Measurements from ENCODE around the gene PPA2.

PPA2 gene

GRCh38 chr4:105453550-105454205 lies 20.2 kb downstream of the PPA2 start:
- no peaks in the 10 kb centered on the region for H3K27me3 ChIP-seq (ENCODE audit: low read depth)
- in situ Hi-C loops (cut with MboI; ENCODE audit: low sequenced_read_pairs), result loop anchor here (25.0 kb wide), 1 partner anchor 566 kb away; no protein-coding TSS in a partner anchor
- no peaks in the 10 kb centered on the region for H3K4me1 ChIP-seq
- no peak for DNase-seq (ENCODE audit: low spot score in 2 of 2)
- no peak overlapping the region for H3K4me3 ChIP-seq
- H3K9me3 ChIP-seq, result no peaks in the 10 kb centered on the region
- peaks cover 9% of the 10 kb centered on the region for H3K36me3 ChIP-seq (replicated peaks)

DNA sequence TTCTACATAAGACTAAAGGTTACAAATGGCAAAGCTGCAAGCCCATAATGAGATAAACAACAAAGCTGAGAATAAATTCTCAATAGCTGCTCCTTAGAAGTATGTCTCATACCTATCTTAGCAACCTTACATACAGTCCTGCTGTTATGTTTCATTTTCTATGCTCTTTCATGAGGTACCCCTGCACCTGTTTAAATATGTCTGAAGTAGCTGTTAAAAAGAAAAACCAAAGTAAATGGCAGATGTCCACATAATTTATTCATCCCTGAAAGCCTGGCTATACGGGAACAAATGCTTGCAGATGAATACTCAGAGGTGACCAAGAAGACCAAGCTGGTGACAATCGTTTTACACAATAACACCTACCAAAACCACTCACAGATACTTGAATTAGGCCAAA lies 22.5 kb downstream of the PPA2 start:
- in situ Hi-C loops (cut with MboI; ENCODE audit: low sequenced_read_pairs), result loop anchor here (25.0 kb wide), 1 partner anchor 564 kb away; no protein-coding TSS in a partner anchor
- no peak for DNase-seq (ENCODE audit: low spot score in 2 of 2)
- Histone ChIP-seq H3K4me1 (no peaks in the 10 kb centered on the region), H3K27me3 (ENCODE audit: low read depth) (no peaks in the 10 kb centered on the region), H3K9me3 (no peaks in the 10 kb centered on the region), H3K4me3 (no peak overlapping the region), H3K36me3 (replicated peaks) (peaks cover 9% of the 10 kb centered on the region)

GRCh38 chr4:105440890-105441289 lies 33.0 kb downstream of the PPA2 start:
- no peaks in the 10 kb centered on the region for H3K27me3 ChIP-seq (ENCODE audit: low read depth)
- peaks cover 12% of the 10 kb centered on the region for H3K36me3 ChIP-seq (replicated peaks)
- DNase-seq (ENCODE audit: low spot score in 2 of 2), result no peak
- H3K4me3 ChIP-seq, result no peak overlapping the region
- no peaks in the 10 kb centered on the region for H3K4me1 ChIP-seq
- in situ Hi-C loops (cut with MboI; ENCODE audit: low sequenced_read_pairs), result no loop called here
- no peaks in the 10 kb centered on the region for H3K9me3 ChIP-seq

GRCh38 chr4:105437637-105438036 lies 36.2 kb downstream of the PPA2 start:
- no peak for DNase-seq (ENCODE audit: low spot score in 2 of 2)
- in situ Hi-C loops (cut with MboI; ENCODE audit: low sequenced_read_pairs), result no loop called here
- Histone ChIP-seq H3K9me3 (no peaks in the 10 kb centered on the region), H3K27me3 (ENCODE audit: low read depth) (no peaks in the 10 kb centered on the region), H3K4me3 (no peak overlapping the region), H3K36me3 (replicated peaks) (peaks cover 7% of the 10 kb centered on the region), H3K4me1 (no peaks in the 10 kb centered on the region)

DNA sequence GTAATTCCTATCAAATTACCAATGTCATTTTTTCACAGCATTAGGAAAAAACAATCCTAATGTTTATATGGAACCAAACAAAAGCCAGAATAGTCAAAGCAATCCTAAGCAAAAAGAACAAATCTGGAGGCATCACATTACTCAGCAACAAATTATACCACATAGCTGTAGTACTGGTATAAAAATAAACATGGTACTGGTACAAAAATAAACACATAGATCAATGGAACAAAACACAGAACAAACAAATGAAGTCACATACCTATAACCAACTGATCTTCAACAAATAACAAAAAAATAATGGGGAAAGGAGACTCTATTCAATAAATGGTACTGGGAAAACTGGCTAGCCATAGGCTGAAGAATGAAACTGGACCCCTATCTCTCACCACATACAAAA lies 37.4 kb downstream of the PPA2 start:
- no peak overlapping the region for H3K4me3 ChIP-seq
- peaks cover 5% of the 10 kb centered on the region for H3K36me3 ChIP-seq (replicated peaks)
- no peak for DNase-seq (ENCODE audit: low spot score in 2 of 2)
- in situ Hi-C loops (cut with MboI; ENCODE audit: low sequenced_read_pairs), result no loop called here
- H3K9me3 ChIP-seq, result no peaks in the 10 kb centered on the region
- H3K27me3 ChIP-seq (ENCODE audit: low read depth), result no peaks in the 10 kb centered on the region
- no peaks in the 10 kb centered on the region for H3K4me1 ChIP-seq

DNA sequence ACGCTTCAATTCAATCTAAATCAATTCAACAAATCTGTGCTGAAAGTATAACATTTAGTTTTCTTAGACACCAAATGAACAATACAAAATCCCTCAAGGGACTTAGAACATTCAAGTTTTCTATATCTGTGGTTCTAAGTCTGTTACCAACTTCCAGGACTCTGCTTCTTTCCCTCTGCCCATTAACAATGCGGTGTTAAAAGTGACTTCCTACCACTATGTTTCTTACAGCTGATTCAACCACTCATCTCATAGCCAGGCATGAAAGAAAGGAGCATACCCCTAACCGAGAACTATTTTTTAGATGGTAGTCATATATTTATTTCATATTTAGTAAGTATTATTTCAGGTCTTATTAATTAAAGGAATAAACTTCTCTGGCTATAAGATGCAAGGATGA lies 38.9 kb downstream of the PPA2 start:
- in situ Hi-C loops (cut with MboI; ENCODE audit: low sequenced_read_pairs), result no loop called here
- Histone ChIP-seq H3K4me3 (no peak overlapping the region), H3K27me3 (ENCODE audit: low read depth) (no peaks in the 10 kb centered on the region), H3K9me3 (no peaks in the 10 kb centered on the region), H3K4me1 (no peaks in the 10 kb centered on the region), H3K36me3 (replicated peaks) (peaks cover 5% of the 10 kb centered on the region)
- DNase-seq (ENCODE audit: low spot score in 2 of 2), result no peak

DNA sequence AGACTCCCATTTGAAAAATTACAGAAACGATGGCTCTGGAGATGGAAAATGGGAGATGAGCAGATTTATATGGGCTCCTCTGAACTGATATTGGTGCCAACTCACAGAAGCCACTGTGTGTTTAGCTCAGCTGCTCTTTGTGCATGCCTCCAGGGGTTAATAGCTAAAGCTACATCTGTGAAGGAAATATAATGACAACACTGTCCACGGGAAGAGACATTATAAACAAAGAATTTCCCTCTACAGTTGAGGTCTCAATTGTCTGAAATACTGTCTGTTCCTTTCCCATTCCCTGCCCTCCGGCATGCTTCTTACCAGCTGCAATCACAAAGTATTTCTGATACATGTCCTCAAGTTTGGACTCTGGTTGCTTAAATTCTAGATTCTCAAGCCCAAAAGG lies 40.4 kb downstream of the PPA2 start:
- Histone ChIP-seq H3K4me1 (no peaks in the 10 kb centered on the region), H3K9me3 (no peaks in the 10 kb centered on the region), H3K4me3 (no peak overlapping the region), H3K27me3 (ENCODE audit: low read depth) (no peaks in the 10 kb centered on the region), H3K36me3 (replicated peaks) (peaks cover 5% of the 10 kb centered on the region)
- no peak for DNase-seq (ENCODE audit: low spot score in 2 of 2)
- in situ Hi-C loops (cut with MboI; ENCODE audit: low sequenced_read_pairs), result no loop called here

GRCh38 chr4:105432438-105432837 lies 41.4 kb downstream of the PPA2 start:
- H3K9me3 ChIP-seq, result no peaks in the 10 kb centered on the region
- peaks cover 5% of the 10 kb centered on the region for H3K36me3 ChIP-seq (replicated peaks)
- in situ Hi-C loops (cut with MboI; ENCODE audit: low sequenced_read_pairs), result no loop called here
- no peak overlapping the region for H3K4me3 ChIP-seq
- DNase-seq (ENCODE audit: low spot score in 2 of 2), result no peak
- H3K27me3 ChIP-seq (ENCODE audit: low read depth), result no peaks in the 10 kb centered on the region
- no peaks in the 10 kb centered on the region for H3K4me1 ChIP-seq

GRCh38 chr4:105430811-105431210 lies 43.1 kb downstream of the PPA2 start:
- DNase-seq (ENCODE audit: low spot score in 2 of 2), result no peak
- Histone ChIP-seq H3K4me3 (no peak overlapping the region), H3K36me3 (replicated peaks) (peaks cover 6% of the 10 kb centered on the region; the same call in 1 of the 2 replicates), H3K27me3 (ENCODE audit: low read depth) (no peaks in the 10 kb centered on the region), H3K4me1 (no peaks in the 10 kb centered on the region), H3K9me3 (no peaks in the 10 kb centered on the region; the same call in 1 of the 2 replicates)
- in situ Hi-C loops (cut with MboI; ENCODE audit: low sequenced_read_pairs), result no loop called here

DNA sequence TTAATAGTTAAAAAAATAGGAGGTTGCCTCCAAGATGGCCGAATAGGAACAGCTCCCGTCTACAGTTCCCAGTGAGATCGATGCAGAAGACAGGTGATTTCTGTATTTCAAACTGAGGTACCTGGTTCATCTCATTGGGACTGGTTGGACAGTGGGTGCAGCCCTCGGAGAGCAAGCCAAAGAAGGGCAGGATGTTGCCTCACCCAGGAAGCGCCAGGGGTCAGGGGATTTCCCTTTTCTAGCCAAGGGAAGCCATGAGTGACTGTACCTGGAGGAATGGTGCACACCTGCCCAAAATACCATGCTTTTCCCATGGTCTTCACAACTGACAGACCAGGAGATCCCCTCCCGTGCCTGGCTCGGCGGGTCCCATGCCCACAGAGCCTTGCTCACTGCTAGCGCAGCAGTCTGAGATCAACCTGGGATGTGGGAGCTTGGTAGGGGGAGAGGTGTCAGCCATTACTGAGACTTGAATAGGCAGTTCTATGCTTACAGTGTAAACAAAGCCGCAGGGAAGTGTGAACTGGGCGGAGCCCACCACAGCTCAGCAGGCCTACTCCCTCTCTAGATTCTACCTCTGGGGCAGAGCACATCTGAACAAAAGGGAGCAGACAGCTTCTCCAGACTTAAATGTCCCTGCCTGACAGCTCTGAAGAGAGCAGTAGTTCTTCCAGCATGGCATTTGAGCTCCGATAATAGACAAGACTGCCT lies 47.5 kb downstream of the PPA2 start:
- DNase-seq (ENCODE audit: low spot score in 2 of 2), result no peak
- in situ Hi-C loops (cut with MboI; ENCODE audit: low sequenced_read_pairs), result no loop called here
- H3K27me3 ChIP-seq (ENCODE audit: low read depth), result no peaks in the 10 kb centered on the region
- no peaks in the 10 kb centered on the region; the same call in 1 of the 2 replicates for H3K9me3 ChIP-seq
- peaks cover 3% of the 10 kb centered on the region; the same call in 1 of the 2 replicates for H3K36me3 ChIP-seq (replicated peaks)
- H3K4me3 ChIP-seq, result no peak overlapping the region
- H3K4me1 ChIP-seq, result no peaks in the 10 kb centered on the region

DNA sequence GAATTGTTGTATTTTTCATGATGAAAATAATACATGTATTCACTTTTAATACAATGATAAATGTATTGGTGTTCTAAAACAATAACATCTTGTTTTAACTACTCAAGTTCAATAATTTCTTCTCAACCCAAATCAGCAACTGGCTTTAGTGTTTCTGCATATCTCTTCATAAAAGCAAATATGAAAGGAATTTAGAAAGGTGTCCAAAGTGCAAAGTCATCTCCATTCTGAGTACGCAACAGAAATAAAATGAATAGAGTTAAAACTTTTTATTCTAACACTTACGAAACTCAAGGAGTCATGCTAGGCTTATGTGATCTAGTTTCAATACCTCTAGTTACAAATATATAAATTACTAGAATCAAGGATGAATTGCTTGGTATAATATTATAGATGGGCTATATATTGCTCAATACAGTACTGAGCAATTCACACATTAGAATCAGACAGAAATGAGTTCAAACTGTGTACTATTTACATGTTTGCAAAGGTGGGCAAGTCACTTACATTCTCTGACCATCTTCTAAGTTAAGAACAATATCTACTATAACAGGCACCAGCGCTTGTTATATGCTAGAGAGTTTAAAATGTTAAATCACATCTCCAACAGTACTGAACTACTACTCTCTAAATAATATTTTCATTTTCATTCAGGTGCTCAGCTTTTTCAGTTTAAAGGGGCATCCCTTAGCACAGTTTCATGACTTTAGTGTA lies 51.5 kb downstream of the PPA2 start:
- in situ Hi-C loops (cut with MboI; ENCODE audit: low sequenced_read_pairs), result no loop called here
- DNase-seq (ENCODE audit: low spot score in 2 of 2), result no peak
- no peaks in the 10 kb centered on the region; the same call in 1 of the 2 replicates for H3K9me3 ChIP-seq
- H3K4me3 ChIP-seq, result no peak overlapping the region
- no peaks in the 10 kb centered on the region for H3K27me3 ChIP-seq (ENCODE audit: low read depth)
- H3K36me3 ChIP-seq (replicated peaks), result peaks cover 3% of the 10 kb centered on the region; the same call in 1 of the 2 replicates
- no peaks in the 10 kb centered on the region for H3K4me1 ChIP-seq

GRCh38 chr4:105417624-105418023 lies 56.2 kb downstream of the PPA2 start:
- no peak for DNase-seq (ENCODE audit: low spot score in 2 of 2)
- Histone ChIP-seq H3K27me3 (ENCODE audit: low read depth) (no peaks in the 10 kb centered on the region), H3K36me3 (replicated peaks) (no peaks in the 10 kb centered on the region), H3K4me1 (no peaks in the 10 kb centered on the region), H3K9me3 (no peaks in the 10 kb centered on the region), H3K4me3 (no peak overlapping the region)
- in situ Hi-C loops (cut with MboI; ENCODE audit: low sequenced_read_pairs), result no loop called here

GRCh38 chr4:105415281-105415744 lies 58.5 kb downstream of the PPA2 start:
- H3K4me1 ChIP-seq, result no peaks in the 10 kb centered on the region
- no peak overlapping the region for H3K4me3 ChIP-seq
- no peak for DNase-seq (ENCODE audit: low spot score in 2 of 2)
- H3K9me3 ChIP-seq, result no peaks in the 10 kb centered on the region; the same call in 1 of the 2 replicates
- H3K36me3 ChIP-seq (replicated peaks), result no peaks in the 10 kb centered on the region
- in situ Hi-C loops (cut with MboI; ENCODE audit: low sequenced_read_pairs), result no loop called here
- H3K27me3 ChIP-seq (ENCODE audit: low read depth), result no peaks in the 10 kb centered on the region

- Histone ChIP-seq H3K4me3 (no peak overlapping the region), H3K27me3 (ENCODE audit: low read depth) (no peaks in the 10 kb centered on the region), H3K9me3 (no peaks in the 10 kb centered on the region; the same call in 1 of the 2 replicates), H3K36me3 (replicated peaks) (no peaks in the 10 kb centered on the region), H3K4me1 (no peaks in the 10 kb centered on the region)
- no peak for DNase-seq (ENCODE audit: low spot score in 2 of 2)
- in situ Hi-C loops (cut with MboI; ENCODE audit: low sequenced_read_pairs), result no loop called here
These were observed 59.5 kb downstream of the PPA2 start for GRCh38 chr4:105414316-105414715.

Measured in HAP-1 (cell line).